Left kidney (tissue), 2 donors: ENCODE measurements around the gene PROC. TPM values are rescaled to one million over a fixed set of nuclear protein-coding genes. Genes with fewer than 3 reads are reported as not detected.
"Not testable (repeated sequence)": the region's sequence is repeated elsewhere in the genome, so short reads cannot be mapped to it uniquely, and the experiment has no call there.

Source experiments
- DNase-seq: peaks from one replicate; pipeline ENCODE4 v3.0.0-alpha.2; 2013
- polyA plus RNA-seq: library from polyadenylated mRNA; unstranded; fragments of 120-200 nt; gene quantifications from one replicate; pipeline ENCODE4 v1.2.1, GENCODE V29; 2013; ENCODE audit not compliant: insufficient read length

PROC gene
- polyA plus RNA-seq, 1 donor = 3.6 TPM

DNA sequence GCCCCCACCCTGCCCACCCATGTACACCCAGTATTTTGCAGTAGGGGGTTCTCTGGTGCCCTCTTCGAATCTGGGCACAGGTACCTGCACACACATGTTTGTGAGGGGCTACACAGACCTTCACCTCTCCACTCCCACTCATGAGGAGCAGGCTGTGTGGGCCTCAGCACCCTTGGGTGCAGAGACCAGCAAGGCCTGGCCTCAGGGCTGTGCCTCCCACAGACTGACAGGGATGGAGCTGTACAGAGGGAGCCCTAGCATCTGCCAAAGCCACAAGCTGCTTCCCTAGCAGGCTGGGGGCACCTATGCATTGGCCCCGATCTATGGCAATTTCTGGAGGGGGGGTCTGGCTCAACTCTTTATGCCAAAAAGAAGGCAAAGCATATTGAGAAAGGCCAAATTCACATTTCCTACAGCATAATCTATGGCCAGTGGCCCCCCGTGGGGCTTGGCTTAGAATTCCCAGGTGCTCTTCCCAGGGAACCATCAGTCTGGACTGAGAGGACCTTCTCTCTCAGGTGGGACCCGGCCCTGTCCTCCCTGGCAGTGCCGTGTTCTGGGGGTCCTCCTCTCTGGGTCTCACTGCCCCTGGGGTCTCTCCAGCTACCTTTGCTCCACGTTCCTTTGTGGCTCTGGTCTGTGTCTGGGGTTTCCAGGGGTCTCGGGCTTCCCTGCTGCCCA is 9.3 kb downstream of the PROC start:
- no peak for DNase-seq

GRCh38 chr2:127428057-127428814 is 10.0 kb downstream of the PROC start:
- DNase-seq = no peak

GRCh38 chr2:127428815-127429109 is 10.5 kb downstream of the PROC start:
- DNase-seq = no peak

GRCh38 chr2:127429291-127429690 is 11.1 kb downstream of the PROC start:
- no peak for DNase-seq

- DNase-seq = no peak
Observed at GRCh38 chr2:127429844-127430425, 11.7 kb downstream of the PROC start.

GRCh38 chr2:127431408-127432023 is 13.3 kb downstream of the PROC start:
- no peak for DNase-seq

GRCh38 chr2:127434515-127434914 is 16.3 kb downstream of the PROC start:
- no peak for DNase-seq

DNA sequence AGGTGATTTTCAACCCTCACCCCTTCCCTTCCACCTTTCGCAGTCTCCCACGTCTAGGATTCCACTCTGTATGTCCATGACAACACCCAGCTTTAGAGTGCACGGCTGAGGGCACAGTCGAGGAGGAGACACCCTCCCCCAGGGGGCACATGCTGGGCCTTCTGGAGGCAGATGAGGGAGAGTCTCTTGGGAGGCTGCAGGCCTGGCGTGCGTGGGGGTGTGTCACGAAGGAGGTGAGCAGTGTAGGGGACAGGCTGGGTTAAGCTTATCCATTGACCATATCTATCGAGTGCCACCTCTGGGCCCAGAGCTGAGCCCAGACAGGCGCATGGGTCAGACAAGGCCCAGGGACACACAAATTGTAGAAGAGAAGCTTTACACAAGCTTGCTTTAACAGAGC is 18.8 kb downstream of the PROC start:
- no peak for DNase-seq

DNA sequence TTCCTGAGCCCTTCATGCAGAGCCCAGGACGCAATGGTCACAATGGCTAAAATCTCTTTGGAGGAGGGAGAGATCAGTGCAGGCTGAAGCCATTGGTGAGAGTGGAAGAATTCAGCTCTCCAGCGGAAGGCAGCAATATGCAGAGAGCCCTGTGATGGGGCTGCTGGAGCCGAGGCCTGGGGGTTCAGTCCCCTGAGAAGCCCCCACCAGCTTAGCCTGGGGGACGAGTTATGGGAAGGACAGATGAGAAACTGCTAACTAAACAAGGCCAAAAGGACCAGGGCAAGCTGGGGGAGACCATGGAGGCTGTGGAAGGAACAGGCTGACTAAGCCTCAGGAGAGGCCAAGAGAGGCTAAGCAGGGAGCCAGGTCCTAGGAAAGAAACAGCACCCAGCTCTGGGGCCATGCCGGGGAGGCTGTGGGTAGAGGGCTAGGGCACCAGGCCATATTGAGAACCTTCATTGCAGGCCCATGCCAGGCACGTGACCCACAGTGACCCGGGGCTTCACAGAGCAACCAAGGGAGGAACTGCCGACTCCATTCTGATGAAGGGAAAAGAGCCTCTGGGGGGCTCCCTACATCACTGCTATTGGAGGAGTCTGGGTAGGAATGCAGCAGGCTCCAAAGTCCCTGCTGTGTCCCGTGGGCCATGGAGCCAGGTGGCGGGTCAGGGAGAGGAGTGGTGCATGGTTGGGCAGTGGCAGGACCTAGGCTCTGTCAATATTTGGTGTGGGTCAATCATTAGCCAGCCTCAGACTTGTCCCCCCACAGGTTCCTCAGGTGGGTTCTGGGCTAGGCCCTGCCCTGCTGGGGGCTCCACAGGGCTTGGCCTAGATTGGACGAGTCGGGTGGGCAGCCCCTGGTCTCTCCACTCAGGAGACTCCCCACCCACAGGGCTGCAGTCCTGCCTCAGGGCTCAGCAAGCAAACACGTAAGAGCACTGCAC is 19.8 kb downstream of the PROC start:
- no peak for DNase-seq

GRCh38 chr2:127439343-127439742 is 21.1 kb downstream of the PROC start:
- DNase-seq = no peak

DNA sequence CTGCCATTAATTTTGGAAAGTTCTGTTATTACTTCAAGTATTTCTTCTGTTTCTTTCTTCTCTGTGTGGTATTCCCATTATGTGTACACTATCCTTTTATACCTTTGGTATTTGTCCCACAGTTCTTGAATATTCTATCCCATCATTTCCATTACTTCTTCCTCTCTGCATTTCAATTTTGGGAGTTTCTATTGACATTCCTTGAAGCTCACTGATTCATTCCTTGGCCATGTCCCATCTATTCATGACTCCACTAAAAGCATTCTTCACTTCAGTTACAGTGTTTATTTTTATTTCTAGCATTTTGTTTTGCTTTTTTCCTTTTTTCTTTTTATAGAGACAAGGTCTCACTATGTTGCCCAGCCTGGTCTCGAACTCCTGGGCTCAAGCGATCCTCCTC is 30.3 kb downstream of the PROC start:
- DNase-seq = no peak

DNA sequence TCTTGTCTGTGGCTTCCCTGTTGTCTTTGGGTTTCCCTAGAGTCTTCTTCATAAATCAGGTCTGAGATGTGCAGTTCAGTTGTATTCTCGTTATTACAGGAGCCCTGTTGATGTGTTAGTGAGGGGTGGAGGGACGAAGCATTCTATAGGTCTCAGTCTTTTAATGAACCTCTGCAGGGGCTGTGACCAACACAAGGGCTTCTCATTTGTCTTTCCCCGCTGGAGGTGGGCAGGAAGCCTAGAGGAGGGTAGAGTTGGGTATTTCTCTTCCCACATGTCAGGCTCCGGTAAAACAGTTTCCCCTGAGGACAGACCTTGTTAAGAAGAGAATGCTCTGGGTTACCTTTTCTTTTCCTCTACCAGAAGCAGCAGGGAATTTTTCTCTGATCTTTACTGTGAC is 31.2 kb downstream of the PROC start:
- no peak for DNase-seq

DNA sequence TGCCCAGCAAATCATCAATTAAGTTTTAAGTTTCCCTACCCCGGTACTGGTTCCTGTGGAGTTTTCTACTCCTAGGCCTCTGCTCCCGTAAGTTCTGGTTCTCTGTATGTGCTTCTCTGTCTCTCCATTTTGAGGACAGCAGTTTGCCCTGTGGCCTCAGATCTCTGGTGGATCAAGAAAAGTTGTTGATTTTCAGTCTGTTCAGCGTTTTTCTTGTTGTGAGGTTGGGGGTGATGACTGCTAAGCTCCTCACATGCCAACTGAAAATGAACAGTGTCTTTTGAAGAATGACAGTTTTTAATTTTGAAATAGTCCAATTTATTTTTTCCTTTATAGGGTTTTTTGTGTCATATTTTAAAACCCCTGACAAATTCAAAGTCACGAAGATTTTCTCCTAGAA is 31.7 kb downstream of the PROC start:
- no peak for DNase-seq

- no peak for DNase-seq
Observed at GRCh38 chr2:127451981-127452380, 33.8 kb downstream of the PROC start.

DNA sequence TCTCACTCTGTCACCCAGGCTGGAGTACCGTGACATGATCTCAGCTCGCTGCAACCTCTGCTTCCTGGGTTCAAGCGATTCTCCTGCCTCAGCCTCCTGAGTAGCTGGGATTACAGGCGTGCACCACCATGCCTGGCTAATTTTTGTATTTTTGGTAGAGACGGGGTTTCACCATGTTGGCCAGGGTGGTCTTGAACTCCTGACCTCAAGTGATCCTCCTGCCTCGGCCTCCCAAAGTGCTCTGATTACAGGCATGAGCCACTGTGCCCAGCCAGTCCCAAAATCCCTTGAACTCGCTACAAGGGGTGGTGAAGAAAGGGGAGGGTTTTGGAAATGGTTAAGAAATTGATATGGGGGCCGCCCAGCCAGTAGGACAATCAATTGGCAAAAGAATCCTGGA is 34.2 kb downstream of the PROC start:
- DNase-seq = not testable (repeated sequence)

DNA sequence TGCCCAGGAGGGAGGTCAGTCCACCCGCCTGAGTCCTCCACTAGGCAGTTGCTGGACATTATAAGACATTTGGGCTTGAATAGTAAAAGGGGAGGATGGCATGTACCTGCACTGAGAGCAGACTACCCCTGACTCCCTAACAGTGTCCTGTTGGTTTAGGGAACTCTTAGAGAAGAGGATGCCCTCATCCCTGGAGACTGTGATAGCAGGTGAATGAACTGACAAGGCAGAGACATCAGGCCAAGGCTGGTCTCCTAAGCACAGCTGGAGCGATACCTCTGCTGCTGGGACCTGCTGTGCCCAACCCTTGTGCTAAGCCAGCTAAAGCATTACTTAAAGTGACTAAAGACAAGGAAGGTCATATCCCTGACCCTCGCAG is 34.8 kb downstream of the PROC start:
- DNase-seq = no peak

- DNase-seq = no peak
Observed at GRCh38 chr2:127453392-127454171, 35.4 kb downstream of the PROC start.

GRCh38 chr2:127454595-127455565 is 36.7 kb downstream of the PROC start:
- no peak for DNase-seq

GRCh38 chr2:127455566-127456493 is 37.6 kb downstream of the PROC start:
- no peak for DNase-seq
